Thyroid gland (tissue), 4 donors: ENCODE measurements around the gene NT5E.

Experiments used
- POLR2A ChIP-seq, 2 donors: fragments of 450-650 bp; IDR thresholded peaks; one replicate each; pipeline ENCODE4 v1.6.1; 2017; ENCODE audit warnings: antibody characterized with exemption in 2 of 2, mild to moderate bottlenecking in 2 of 2, moderate library complexity in 1 of 2
- TF ChIP-seq, protein P1 (sequence below), 6 experiments: fragments of 200-600 bp in 3 of 6; fragments of 450-650 bp in 3 of 6; sonication (generic) in 3 of 6; IDR thresholded peaks; one replicate each; pipeline ENCODE4 v1.5.1; 2016 to 2019; ENCODE audit warnings: antibody characterized with exemption in 6 of 6, mild to moderate bottlenecking in 2 of 6, inconsistent platforms in 1 of 6, moderate library complexity in 1 of 6

DNA sequence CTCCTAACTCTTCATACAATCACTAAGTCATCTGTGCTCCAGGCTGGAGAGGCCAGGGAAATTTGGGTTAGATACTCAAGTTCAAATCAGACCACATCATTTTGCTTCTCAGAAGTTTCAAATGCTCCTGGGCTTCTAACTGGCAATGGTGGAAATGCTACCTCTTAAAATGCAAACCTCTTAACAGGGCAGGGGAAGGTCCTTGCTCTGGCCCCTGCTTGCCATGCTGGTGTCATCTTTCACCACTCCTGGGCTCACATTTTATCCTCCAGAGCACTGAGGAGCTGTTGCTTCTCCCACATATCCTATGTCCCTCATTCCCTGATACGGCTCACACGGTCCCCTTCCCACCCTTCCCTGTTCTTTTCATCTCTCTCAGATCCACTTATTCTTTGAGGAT, 41.8 kb upstream of the NT5E start:
- TF ChIP-seq, protein P1, sequence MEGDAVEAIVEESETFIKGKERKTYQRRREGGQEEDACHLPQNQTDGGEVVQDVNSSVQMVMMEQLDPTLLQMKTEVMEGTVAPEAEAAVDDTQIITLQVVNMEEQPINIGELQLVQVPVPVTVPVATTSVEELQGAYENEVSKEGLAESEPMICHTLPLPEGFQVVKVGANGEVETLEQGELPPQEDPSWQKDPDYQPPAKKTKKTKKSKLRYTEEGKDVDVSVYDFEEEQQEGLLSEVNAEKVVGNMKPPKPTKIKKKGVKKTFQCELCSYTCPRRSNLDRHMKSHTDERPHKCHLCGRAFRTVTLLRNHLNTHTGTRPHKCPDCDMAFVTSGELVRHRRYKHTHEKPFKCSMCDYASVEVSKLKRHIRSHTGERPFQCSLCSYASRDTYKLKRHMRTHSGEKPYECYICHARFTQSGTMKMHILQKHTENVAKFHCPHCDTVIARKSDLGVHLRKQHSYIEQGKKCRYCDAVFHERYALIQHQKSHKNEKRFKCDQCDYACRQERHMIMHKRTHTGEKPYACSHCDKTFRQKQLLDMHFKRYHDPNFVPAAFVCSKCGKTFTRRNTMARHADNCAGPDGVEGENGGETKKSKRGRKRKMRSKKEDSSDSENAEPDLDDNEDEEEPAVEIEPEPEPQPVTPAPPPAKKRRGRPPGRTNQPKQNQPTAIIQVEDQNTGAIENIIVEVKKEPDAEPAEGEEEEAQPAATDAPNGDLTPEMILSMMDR (IDR thresholded peaks at IDR 0.05), result no peak
- TF ChIP-seq POLR2A (IDR thresholded peaks at IDR 0.05), result no peak
